A549 treated with Hydrocortisone at 1 μM for 4 hours (cell line): ENCODE results near the gene DUSP19. TPM values are rescaled to one million over a fixed set of nuclear protein-coding genes. Genes with fewer than 3 reads are reported as not detected.

Experiments used
- total RNA-seq: library from RNA; stranded (reverse); fragments of 200-300 nt; extraction: Qiagen RNA extraction; gene quantifications from 5 replicates; pipeline ENCODE4 v1.2.3, GENCODE V29; 2022

DUSP19 gene
- total RNA-seq, result 0.34 to 1.1 TPM (median 0.73 TPM) in 5 replicates

GRCh38 chr2:183078464-183079138, at the start of gene DUSP19:
Gene DUSP19 (plus strand): TSS chr2:183078747. CDS start chr2:183078934, 187 bp downstream.

DNA sequence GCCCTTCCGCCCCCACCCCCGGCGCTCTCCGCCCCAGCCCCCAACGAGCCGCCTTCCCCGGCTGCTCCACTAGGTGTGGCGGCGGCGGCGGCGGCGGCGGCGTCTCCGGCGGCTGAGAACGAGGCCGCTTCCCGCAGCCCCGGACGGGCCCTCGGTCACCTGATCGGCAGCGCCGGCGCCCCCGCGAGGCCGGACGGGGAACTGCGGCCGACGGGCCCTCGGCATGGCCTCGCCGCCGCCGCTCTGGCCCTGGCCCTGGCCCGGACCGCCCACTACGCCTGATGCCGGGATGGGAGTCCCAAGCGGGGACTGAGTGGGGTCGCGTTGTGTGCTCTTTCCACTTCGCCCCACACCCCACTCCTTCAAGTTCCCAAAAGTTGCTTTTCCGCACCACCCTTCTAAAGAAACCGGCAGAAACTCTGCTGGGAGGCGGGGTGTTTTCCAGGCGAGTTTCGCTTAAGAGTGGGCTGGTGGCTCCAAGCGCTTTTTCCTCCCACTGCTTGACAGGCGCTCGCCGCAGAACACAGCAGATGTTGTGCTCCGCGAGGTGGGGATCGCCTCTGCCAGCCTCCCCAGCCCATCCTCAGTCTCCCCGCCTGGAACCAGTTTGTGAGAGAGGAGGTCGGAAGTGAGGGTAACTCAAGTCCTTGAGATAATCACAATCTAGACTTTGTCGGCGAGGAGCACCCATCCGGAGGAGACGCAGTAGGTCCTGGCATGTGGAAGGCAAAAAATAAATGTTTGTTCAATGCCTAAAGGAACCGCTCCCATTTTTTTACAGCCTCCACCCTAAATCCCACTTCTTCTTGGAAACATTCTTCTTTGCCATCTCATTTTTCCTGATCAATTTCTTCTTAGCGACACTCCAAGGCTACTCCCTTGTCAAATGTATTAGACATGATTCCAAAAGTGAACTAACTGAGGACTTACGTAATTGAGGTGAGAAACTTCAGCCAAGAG, 39.9 kb upstream of the DUSP19 start, which contains the start of gene NCKAP1:
Gene NCKAP1, minus strand, starts transcription at position 117 of the 960 bp plus-strand sequence. CDS start 358 bp downstream, outside the sequence.

DNA sequence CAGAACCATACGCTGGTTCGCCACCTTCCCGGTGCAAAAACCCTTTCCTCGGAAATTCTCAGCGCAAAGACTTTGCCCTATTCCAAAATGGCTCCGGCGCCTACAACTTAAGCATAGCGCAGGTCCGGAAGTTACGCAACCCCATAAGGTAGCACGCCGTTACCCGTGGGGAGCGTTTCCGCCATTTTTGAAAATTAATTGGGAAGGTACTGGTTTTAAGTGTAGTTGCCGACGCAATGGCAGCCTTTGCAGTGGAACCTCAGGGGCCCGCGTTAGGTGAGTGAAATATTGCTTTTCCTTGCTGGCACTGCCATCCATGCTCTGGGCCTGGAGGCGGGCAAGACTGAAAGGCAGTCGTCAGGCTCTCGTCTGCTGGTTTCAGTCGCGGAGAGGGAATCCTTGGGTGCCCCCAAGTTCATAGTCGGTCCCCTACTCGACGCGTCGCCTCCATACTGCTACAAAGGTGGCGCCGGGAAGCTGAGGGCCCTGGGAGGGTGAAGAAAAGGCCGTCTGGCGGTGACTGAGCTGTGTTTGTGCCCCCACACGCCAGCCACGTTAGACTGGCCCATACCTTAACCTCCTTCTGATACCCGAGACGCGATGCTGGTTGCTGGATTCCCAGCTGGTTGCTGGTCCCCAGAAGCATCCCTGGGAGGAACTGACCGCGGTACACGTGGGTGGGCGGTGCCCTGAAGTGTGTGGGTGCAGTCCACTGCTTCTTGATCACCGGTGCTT, 45.8 kb downstream of the DUSP19 start, which contains the start of gene NUP35:
Gene NUP35, plus strand, starts transcription at position 222 of the 735 bp plus-strand sequence. Its CDS starts 15 bp downstream, at position 237.

Other genes starting within 250 kb of the DUSP19 start
- gene FRZB, start 212.1 kb upstream of the DUSP19 start, total RNA-seq, result 0.03 to 0.10 TPM (median 0.08 TPM) in 5 replicates
- gene NCKAP1, start 40.3 kb upstream of the DUSP19 start, total RNA-seq, result 87.8 to 113 TPM (median 105 TPM) in 5 replicates
- gene NUP35, start 45.7 kb downstream of the DUSP19 start, total RNA-seq, result 29.5 to 42.6 TPM (median 31.3 TPM) in 5 replicates